GM19455 (cell line): ENCODE data around the gene BCL2.
"Not testable (repeated sequence)": the region's sequence is repeated elsewhere in the genome, so short reads cannot be mapped to it uniquely, and the experiment has no call there.

Source experiments
- ATAC-seq: cut with Tn5 transposase; IDR thresholded peaks from one replicate; pipeline ENCODE4 v1.9.1; 2021; ENCODE audit not compliant: unreplicated experiment

Gene BCL2

DNA sequence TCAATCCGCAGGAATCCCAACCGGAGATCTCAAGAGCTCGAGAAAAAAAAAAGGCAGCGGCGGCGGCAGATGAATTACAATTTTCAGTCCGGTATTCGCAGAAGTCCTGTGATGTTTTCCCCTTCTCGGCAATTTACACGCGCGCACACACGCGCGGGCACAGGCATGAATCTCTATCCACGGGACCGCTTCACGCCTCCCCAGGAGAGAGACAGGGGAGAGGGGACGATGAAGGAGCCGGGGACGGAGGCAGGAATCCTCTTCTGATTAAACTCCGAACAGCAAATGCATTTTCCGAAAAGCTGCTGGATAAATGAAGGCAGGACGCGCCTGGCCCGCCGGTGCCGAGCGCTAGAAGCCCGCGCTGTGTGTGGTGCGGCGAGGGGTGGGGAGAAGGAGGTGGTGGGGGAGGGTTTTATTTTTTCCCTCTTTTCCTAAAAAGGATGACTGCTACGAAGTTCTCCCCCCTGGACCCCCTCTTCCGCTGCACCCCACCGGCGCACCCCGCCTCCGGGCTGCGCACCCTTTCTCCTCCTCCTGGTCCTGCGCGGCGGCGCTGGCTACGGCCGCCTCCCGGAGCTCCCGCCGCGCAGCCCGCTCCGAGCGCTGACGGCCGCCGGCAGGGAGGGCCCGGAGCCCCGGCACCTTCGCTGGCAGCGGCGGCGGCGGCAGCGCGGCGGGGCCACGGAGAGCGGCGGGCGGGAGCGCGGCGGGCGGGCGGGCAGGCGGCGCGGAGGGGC is at the start of gene BCL2:
Gene BCL2, minus strand, starts transcription at position 387 of the 740 bp plus-strand sequence.
- ATAC-seq: peak; percentile 20

- no peak for ATAC-seq
Observed at GRCh38 chr18:63368611-63369010, 49.0 kb upstream of the BCL2 start.

- peak; percentile 91 for ATAC-seq
Observed at GRCh38 chr18:63367053-63367953, 47.7 kb upstream of the BCL2 start, which contains the start of gene KDSR. Gene KDSR, minus strand, starts transcription at chr18:63367206. Its CDS starts 88 bp downstream, at chr18:63367118.

- peak; percentile 37 for ATAC-seq
Observed at GRCh38 chr18:63366213-63367052, 46.9 kb upstream of the BCL2 start.

DNA sequence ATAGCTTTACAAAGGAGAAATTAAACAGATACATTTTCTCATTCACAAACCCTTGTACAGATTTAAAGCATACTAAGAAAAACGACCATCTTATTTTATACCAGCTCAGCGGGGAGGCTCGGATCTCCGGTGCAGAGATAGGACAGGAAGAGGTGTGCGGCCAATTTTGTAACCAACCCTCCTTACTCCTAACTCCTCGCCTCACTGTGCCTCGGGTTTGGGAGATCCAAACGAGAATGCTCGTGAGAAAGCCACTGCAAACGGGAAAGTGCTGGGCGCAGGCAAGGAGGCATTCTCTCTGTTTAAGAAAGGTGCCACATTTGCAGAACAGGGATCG is 46.3 kb upstream of the BCL2 start:
- ATAC-seq: no peak

DNA sequence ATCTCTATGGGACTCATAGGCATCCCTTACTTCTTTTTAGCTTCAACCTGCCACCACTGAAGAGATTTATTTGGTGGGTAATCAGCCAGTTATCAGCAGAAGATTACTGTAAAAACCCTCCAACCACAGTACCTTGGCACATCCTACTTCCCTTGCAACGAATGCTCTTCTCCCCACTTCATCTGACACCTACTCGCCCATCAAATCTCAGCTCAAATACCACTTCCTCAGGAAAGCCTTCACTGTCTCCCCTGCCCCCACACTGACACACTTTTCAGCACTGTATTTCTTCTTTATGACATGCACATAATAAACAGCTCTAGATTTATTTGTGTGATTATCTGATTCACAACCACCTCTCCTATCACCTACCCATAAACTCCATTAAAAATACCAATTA is 44.4 kb upstream of the BCL2 start:
- no peak for ATAC-seq

- ATAC-seq: not testable (repeated sequence)
Observed at GRCh38 chr18:63363420-63363819, 43.9 kb upstream of the BCL2 start.

DNA sequence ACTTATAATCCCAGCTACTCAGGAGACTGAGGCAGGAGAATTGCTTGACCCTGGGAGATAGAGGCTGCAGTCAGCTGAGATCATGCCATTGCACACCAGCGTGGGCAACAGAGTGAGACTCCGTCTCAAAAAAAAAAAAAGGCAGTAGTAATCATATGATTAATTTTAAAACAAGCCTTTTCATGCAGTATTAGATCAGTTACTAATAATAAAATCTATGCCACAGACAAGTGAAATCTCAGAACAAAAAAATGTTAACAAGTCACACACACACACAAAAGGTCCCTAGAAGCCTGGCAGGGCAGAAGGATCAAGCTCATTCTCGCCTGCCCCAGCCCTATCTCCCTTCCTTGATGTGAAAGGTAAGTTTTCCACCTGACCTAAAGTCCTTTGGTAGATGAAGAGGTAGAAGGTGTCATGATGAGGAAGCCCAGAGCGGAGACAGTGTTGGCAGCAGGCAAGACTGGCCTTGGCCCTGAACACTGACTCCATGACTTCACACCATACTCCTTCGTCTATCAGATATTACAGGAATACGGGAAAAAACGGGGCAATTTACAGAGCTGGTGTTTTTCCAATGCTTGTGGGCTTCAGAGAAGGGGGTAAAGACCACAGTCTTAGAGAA is 36.8 kb upstream of the BCL2 start:
- no peak for ATAC-seq

GRCh38 chr18:63350230-63350629 is 30.7 kb upstream of the BCL2 start:
- ATAC-seq: no peak

DNA sequence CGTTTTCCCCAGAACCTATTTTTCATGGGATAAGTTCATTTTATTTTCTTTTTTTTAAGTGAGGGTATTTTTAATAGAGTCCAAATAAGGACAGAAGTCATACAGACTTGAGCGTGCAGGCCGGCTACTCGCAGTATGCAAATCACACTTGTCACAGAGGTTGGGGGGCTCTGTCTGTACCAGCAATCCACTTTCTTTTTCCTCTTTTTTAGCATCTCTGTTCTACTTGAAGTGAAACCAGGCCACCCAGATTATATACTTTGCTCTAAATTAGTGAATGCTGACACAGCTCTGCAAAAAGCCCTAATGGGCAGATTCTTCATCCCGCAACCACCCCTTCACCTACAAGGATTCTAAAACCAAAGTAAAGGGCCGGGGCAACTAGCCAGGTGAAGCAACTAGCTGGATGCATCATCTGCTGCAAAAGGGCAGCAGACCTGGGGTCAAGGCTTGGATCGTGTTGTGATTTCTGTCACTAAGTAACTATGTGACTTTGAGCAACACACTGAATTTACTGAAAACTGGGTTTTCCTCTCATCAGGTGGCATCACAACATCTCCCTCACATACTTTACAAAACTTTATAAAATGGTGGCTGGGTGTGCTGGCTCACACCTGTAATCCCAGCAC is 29.1 kb upstream of the BCL2 start:
- no peak for ATAC-seq

- no peak for ATAC-seq
Observed at GRCh38 chr18:63346480-63347183, 27.1 kb upstream of the BCL2 start.

DNA sequence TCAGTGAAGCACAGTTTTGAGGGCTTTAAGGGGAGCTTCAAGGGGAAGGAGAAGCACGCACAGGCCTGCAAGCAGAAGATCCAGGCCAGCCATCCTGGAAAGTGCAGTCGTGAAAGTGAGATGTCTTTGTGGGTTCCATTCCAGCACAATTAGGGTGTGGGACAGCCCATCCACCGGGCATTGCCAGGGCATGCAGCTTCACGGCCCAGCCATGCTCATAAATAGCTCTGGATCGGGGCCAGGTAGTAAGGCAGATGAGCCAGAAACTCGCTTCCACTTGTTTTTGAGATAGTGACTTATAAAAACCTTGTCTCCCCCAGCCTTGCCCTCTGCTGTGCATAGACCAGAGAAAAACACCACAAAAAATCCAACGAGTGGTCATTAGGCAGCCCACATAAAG is 26.5 kb upstream of the BCL2 start:
- ATAC-seq: no peak

GRCh38 chr18:63344918-63345317 is 25.3 kb upstream of the BCL2 start:
- ATAC-seq: no peak

DNA sequence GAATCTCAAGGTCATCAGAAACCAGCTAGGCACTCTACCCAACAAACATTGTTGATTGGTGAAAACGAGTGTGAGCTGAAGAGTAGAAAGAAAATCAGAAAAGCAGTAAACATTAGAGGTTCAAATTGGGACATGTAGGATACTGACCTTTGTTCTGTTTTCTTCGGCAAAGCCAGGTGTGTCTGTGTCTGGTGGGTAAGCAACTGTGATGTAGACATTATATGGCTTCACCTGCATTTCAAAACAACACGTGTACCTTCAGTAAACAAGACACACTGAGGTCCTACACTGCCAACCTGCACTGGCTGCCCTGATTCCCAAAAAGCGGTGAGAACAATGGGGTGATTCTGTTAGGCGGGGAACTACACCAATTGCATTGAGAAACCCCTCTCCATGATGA is 24.7 kb upstream of the BCL2 start:
- ATAC-seq: no peak

GRCh38 chr18:63342206-63342605 is 22.6 kb upstream of the BCL2 start:
- ATAC-seq: no peak

- ATAC-seq: no peak
Observed at GRCh38 chr18:63339920-63340484, 20.4 kb upstream of the BCL2 start.

GRCh38 chr18:63336366-63337099 is 17.0 kb upstream of the BCL2 start:
- no peak for ATAC-seq

GRCh38 chr18:63331105-63331504 is 11.5 kb upstream of the BCL2 start:
- ATAC-seq: no peak
